Measurements from ENCODE around the gene ATP1B1.

Gene ATP1B1

DNA sequence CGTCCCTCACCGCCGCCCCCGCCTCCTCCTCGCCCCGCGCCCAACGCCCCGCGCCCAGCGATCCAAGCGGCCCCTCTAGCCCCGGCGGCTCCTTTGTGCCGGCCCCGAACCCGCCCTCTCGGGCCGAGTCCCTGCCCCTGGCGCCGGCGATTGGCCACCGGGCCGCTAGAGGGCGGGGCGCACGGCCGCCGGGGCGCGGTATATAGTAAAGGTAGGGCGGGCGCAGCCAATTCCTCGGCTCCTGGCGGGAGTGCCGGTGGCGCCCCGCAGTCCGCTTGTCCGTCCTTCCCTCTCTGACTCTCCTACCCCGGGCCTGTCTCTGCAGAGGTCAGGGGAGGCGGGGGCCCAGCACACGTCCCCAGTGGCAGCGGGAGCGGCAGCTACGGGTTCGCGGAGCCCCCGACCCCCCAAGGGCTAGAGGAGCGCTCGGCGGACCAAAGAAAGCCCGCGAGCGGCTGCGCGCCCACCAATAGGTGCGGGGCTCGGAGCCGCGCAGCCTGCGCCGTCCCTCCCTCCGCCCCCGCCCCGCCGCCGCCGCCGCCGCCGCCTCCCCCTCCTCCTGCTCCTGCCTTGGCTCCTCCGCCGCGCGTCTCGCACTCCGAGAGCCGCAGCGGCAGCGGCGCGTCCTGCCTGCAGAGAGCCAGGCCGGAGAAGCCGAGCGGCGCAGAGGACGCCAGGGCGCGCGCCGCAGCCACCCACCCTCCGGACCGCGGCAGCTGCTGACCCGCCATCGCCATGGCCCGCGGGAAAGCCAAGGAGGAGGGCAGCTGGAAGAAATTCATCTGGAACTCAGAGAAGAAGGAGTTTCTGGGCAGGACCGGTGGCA lies at the start of gene ATP1B1:
ATP1B1 (plus strand) TSS at position 596 of the 826 bp plus-strand sequence; CDS start at position 736, 140 bp downstream.
- H3K27me3 Mint-ChIP-seq (ENCODE audit: low read depth), result peaks cover 20% of the 10 kb centered on the region

DNA sequence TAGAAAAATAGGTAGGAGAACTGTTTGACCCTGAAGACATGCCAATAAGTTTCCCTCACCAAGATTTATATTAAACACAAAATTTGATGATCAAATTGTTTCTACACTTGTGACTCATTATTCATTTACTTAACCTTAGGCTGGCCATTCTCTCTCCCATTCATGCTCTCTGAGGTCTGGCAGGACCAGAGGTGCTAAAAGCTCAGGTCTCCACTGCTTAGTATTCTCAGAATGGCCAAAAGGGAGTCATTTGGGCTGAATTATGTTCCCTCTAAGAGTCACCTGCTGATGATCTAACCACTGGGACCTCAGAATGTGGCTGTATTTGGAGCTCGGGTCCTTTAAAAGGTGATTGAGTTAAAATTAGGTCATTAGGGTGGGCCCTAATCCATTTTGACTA lies 47.1 kb upstream of the ATP1B1 start:
- Mint-ChIP-seq H3K27me3 (ENCODE audit: low read depth) (no peaks in the 10 kb centered on the region), H3K27ac (no peak overlapping the region), H3K9me3 (peaks cover 9% of the 10 kb centered on the region), H3K4me3 (no peak overlapping the region), H3K4me1 (ENCODE audit: low read depth) (peaks cover 6% of the 10 kb centered on the region), H3K36me3 (ENCODE audit: low read depth) (no peaks in the 10 kb centered on the region)

More for the DNA sequence above, at the start of gene ATP1B1:
- Mint-ChIP-seq H3K4me3 (peak within 1 kb of the TSS; percentile 92), H3K27ac (peak within 1 kb of the TSS; percentile 74), H3K9me3 (no peaks in the 10 kb centered on the region), H3K36me3 (ENCODE audit: low read depth) (peaks cover 5% of the 10 kb centered on the region), H3K4me1 (ENCODE audit: low read depth) (peaks cover 41% of the 10 kb centered on the region)

DNA sequence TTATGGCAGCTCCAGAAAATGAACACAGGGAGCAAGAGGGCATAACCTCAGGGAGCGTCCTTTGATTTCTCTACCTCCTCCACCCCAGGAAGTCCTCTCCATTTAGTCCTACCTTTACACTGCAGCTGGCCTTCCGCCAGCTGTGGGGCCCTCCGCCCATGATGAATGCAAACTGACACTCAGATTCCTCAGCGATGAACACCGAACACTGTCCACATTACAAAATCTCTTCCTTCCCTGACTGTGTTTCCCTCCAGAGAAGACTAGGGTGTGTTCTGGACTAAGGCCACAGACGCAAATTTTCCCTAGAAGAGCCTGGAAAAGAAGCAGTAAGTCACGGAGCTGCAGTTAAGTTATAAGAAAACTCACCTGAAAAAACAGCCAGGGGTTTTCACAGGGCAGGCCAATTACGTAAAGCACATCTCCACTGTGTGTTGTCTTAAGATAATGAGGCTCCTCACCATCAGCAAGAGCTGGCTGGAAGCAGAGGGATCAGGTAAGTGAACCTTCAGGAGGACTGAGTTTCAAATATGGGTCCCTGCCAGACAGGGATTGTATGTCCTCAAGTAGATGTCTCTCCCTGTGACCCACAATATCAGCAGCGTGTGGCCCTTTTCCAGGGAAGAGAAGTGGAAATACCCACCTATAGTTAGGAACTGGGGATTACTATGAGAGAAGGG lies 46.3 kb upstream of the ATP1B1 start:
- Mint-ChIP-seq H3K27ac (no peak overlapping the region), H3K9me3 (peaks cover 9% of the 10 kb centered on the region), H3K4me1 (ENCODE audit: low read depth) (peaks cover 6% of the 10 kb centered on the region), H3K36me3 (ENCODE audit: low read depth) (no peaks in the 10 kb centered on the region), H3K4me3 (no peak overlapping the region), H3K27me3 (ENCODE audit: low read depth) (no peaks in the 10 kb centered on the region)

DNA sequence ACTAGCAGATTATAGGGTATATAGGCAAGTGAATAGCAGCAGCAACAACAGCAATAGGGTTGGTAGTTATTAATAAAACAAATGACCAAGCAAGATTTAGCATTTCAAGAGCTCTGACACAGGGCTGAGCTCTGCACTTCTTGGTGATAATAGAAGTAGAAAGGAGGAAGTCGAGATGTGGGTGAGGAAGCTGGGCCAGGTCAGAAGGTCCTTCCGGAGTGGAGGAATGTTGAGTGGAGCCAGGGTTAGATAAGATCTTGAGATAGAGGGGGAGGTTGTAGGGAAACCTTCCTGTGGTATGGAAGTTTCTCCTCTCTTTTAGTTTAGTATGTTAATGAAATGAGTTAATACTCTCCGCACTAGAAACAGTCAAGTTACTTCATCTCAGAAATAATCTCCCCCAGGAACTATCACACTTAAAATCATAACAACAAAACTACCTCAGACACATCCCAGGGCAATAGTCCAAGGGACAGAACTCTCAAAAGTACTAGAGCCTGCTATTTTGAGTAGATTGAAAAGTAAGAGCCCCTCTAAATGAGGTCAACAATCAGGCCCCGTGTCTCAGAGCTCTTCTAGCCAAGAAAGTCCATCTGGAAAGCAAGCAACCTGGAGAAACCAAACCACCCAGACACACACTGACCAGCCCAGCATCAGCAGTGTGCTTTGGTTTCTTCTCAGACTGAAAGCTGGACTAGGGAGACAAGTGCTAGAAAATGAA lies 45.4 kb upstream of the ATP1B1 start:
- Mint-ChIP-seq H3K36me3 (ENCODE audit: low read depth) (no peaks in the 10 kb centered on the region), H3K4me1 (ENCODE audit: low read depth) (peaks cover 6% of the 10 kb centered on the region), H3K27ac (no peak overlapping the region), H3K9me3 (peaks cover 9% of the 10 kb centered on the region), H3K27me3 (ENCODE audit: low read depth) (no peaks in the 10 kb centered on the region), H3K4me3 (no peak overlapping the region)

DNA sequence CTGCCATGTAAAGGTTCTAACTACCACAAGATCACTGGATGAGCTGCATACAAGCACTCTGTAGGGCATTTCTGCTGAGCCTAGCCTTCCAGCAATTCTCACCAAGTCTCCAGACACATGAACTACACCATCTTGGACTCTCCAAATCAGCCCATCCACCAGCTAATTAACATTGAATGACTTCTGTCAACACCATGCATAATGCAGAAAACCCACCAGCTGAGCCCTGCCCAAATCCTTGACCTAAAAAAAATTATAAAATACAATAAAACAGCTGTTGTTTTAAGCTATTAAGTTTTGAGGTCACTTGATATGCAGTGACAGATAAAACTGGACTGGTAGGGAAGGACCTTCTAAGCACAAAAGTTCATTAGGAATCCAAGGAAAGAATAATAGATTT lies 44.3 kb upstream of the ATP1B1 start:
- no peaks in the 10 kb centered on the region for H3K36me3 Mint-ChIP-seq (ENCODE audit: low read depth)
- H3K9me3 Mint-ChIP-seq, result peaks cover 14% of the 10 kb centered on the region
- H3K4me1 Mint-ChIP-seq (ENCODE audit: low read depth), result peaks cover 6% of the 10 kb centered on the region
- H3K27ac Mint-ChIP-seq, result no peak overlapping the region
- no peak overlapping the region for H3K4me3 Mint-ChIP-seq
- no peaks in the 10 kb centered on the region for H3K27me3 Mint-ChIP-seq (ENCODE audit: low read depth)

DNA sequence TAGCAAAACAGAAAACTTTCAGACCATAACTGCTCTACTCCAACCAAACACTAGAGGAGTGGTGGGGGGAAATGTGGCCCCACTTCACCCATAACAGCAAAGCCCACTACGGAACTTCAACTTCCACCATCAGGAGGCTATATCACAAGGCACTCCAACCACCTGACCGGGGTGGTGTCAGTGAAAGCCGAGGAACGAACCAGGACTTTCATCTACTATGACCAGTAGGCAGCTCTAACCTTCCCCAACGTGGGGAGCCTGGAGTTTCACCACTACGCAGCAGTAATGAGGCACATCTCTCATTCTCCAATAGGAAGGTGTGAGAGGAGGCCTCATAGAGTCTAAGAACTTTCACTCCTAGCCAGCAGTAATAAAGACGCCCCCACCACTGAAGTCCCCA lies 42.4 kb upstream of the ATP1B1 start:
- Mint-ChIP-seq H3K9me3 (peaks cover 18% of the 10 kb centered on the region), H3K36me3 (ENCODE audit: low read depth) (no peaks in the 10 kb centered on the region), H3K27ac (no peak overlapping the region), H3K4me3 (no peak overlapping the region), H3K27me3 (ENCODE audit: low read depth) (no peaks in the 10 kb centered on the region), H3K4me1 (ENCODE audit: low read depth) (peaks cover 6% of the 10 kb centered on the region)

DNA sequence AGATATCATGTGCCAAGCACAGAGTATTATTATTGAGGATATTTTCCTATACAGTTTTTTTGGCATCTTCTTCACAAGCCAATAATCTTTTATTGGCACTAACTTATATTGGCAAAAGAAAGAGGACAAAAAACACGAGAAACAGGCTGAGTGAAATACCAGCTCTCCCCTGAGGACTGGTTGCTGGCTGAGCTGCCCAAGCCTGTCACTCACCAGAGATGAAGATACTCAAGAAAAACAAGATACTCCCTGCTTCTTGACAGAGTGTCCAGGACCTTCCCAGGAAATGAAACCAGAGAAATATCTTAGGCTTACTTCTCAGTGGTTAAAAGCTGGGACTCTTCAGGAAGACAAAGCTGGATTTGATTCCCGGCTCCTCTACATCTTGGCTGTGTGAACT lies 35.9 kb upstream of the ATP1B1 start:
- H3K4me3 Mint-ChIP-seq, result no peak overlapping the region
- no peaks in the 10 kb centered on the region for H3K4me1 Mint-ChIP-seq (ENCODE audit: low read depth)

DNA sequence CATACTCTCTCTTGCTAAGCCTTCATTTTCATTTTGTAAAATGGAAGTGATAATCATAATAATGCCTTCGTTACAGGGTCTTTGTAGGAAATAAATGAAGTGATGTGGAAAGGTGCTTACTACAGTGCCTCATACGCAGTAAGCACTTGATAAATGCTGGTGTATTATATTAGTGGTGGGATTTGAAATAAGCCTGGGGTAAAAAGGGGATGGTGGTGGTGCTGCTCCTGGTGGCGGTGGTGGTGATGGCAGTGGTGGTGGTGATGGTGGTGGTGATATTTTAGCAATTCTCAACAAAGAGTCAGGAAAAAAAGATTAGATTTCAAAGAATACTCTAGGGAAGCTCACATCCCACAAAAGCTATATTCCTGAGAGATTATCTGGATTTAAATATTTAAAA lies 35.5 kb upstream of the ATP1B1 start:
- H3K4me3 Mint-ChIP-seq, result no peak overlapping the region
- peaks cover 8% of the 10 kb centered on the region for H3K9me3 Mint-ChIP-seq
- H3K4me1 Mint-ChIP-seq (ENCODE audit: low read depth), result no peaks in the 10 kb centered on the region
- H3K27me3 Mint-ChIP-seq (ENCODE audit: low read depth), result peaks cover 9% of the 10 kb centered on the region
- H3K27ac Mint-ChIP-seq, result no peak overlapping the region
- no peaks in the 10 kb centered on the region for H3K36me3 Mint-ChIP-seq (ENCODE audit: low read depth)

More for the DNA sequence above, 35.9 kb upstream of the ATP1B1 start:
- no peak overlapping the region for H3K27ac Mint-ChIP-seq
- no peaks in the 10 kb centered on the region for H3K36me3 Mint-ChIP-seq (ENCODE audit: low read depth)
- H3K27me3 Mint-ChIP-seq (ENCODE audit: low read depth), result peaks cover 9% of the 10 kb centered on the region
- peaks cover 8% of the 10 kb centered on the region for H3K9me3 Mint-ChIP-seq

DNA sequence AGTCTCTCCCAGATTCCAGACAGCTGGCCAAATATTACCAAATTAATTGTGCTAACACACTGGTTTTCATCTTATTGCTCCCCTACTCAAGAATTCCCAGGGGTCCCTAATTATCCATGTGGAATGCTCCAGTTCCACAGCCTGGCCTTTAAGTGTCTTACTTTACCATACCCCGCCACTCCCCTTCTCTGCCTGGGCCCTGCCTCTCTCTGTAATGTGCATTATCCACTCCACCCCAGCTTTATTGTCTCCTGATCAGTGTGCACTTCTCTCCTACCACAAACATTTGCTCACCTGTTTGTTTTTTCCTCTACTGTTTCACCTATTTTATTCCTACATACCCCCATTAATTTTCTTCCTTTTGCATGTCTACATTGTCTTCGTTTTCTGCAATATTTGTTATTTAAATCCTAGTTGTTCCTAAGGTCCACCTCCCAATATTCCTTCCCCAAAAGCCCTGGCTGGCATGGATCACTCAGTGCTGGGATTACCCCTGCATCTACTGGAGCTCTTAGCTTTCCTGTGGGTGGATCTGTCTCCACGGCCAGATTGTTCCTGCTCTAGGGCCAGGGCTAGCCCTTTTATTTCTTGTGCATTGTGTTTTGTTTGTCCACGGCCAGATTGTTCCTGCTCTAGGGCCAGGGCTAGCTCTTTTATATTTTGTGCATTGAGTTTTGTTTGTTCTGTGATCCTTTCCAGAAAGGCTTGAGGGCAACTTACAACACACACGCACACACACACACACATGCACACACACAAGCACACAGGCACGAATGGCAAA lies 33.4 kb upstream of the ATP1B1 start:
- Mint-ChIP-seq H3K36me3 (ENCODE audit: low read depth) (no peaks in the 10 kb centered on the region), H3K27ac (no peak overlapping the region), H3K27me3 (ENCODE audit: low read depth) (peaks cover 14% of the 10 kb centered on the region), H3K4me1 (ENCODE audit: low read depth) (no peaks in the 10 kb centered on the region), H3K4me3 (no peak overlapping the region), H3K9me3 (no peaks in the 10 kb centered on the region)

DNA sequence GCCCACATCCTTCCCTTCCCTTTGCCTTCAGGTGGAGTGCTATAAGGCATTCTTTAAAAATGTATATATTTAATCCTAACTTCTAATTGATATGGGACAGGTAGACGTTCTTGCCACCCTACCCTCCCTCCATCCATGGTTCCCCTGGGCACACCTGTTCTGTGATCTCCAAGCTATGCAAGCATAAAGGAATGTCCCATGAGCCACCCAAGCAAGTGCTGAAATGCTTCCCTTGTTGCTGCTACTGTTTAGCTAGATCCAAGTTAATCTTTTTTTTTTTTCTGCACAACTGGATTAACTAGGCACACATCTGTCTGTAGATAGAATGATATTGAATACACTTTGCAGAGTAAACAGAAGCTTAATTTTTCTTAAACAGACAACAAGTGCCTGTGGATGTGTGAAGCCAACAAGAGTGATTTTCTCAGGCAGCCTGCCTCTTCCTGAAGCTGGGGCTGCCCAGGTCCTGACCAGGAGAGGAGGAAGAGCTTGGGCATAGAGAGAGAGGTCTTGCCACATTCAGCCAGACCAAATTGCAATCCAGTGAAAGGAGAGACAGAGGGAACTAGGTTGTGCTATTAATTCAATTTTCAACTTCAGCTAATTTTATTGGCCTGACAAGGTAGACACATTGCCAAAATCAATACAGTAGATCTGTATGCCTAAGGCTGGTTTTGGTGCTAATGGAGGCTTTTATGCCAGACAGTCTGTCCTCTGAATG lies 28.2 kb upstream of the ATP1B1 start:
- H3K4me1 Mint-ChIP-seq (ENCODE audit: low read depth), result no peaks in the 10 kb centered on the region
- H3K4me3 Mint-ChIP-seq, result no peak overlapping the region
- H3K27me3 Mint-ChIP-seq (ENCODE audit: low read depth), result peaks cover 8% of the 10 kb centered on the region
- no peaks in the 10 kb centered on the region for H3K9me3 Mint-ChIP-seq
- H3K36me3 Mint-ChIP-seq (ENCODE audit: low read depth), result no peaks in the 10 kb centered on the region
- H3K27ac Mint-ChIP-seq, result no peak overlapping the region

DNA sequence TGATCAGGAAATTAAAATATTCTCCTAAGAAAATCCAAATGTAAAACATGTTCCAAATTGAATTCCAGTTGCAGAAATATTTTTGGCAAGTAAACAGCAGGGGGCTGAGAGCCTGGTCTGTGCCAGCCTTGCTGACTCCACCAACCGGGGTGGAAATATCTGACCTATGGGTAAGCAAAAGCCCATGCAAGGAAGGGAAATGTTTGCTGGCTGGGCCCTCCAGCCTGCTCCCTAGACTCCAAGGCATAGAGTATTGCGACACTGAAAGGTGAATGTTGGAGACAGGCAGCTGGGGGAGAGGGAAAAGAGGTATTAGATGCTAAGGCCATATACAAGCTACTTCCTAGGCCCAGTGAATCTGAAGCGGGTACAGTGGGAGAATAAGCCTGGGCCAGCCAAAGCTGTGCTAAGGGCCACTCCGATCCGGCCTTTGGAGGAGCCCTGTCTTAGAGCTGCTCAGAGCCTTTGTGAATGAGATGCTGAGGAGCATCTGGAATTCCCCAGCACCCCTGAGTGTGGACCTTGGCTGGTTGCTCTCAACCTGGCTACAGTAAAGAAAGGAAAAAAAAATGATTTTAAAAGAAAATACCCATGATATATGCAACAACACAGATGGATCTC lies 24.9 kb upstream of the ATP1B1 start:
- peaks cover 4% of the 10 kb centered on the region for H3K27me3 Mint-ChIP-seq (ENCODE audit: low read depth)

DNA sequence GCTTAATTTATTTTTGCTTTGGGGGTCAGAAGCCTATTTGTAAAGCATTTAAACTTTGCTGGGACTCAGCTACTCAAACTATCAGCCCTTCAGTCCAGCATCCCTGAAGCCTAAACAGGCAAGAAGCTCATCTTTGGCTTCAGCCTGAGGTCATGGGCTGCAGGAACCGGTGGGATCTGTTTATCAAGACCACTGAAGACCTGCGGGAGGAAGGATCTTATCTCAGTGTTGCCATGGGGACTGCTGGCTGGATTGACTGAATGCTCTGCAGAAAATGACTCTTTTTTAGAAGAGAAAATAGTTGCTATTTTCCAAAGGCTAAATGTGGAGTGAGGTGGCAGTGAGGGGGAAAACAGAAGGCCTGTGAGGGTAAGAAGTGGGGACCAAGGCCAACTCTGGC lies 20.6 kb upstream of the ATP1B1 start:
- Mint-ChIP-seq H3K4me1 (ENCODE audit: low read depth) (peaks cover 5% of the 10 kb centered on the region), H3K4me3 (no peak overlapping the region), H3K27ac (no peak overlapping the region), H3K27me3 (ENCODE audit: low read depth) (no peaks in the 10 kb centered on the region), H3K9me3 (no peaks in the 10 kb centered on the region), H3K36me3 (ENCODE audit: low read depth) (no peaks in the 10 kb centered on the region)

More for the DNA sequence above, 24.9 kb upstream of the ATP1B1 start:
- H3K27ac Mint-ChIP-seq, result no peak overlapping the region
- H3K4me3 Mint-ChIP-seq, result no peak overlapping the region
- H3K36me3 Mint-ChIP-seq (ENCODE audit: low read depth), result no peaks in the 10 kb centered on the region
- H3K4me1 Mint-ChIP-seq (ENCODE audit: low read depth), result no peaks in the 10 kb centered on the region
- no peaks in the 10 kb centered on the region for H3K9me3 Mint-ChIP-seq

Measured in T-helper 1 cell treated with Interleukin-12 subunit alpha and Interleukin-12 subunit beta and Interleukin-4 antibody, amounts not matched to agents 30 μg/mL and 1 μg/mL, for 36 hours (primary cell).